Fibroblast of mammary gland (primary cell): Measurements from ENCODE around the gene MYB.
A peak's percentile ranks its signal among the peaks of the same experiment; 100 is the strongest.
"Not testable (repeated sequence)": the region's sequence is repeated elsewhere in the genome, so short reads cannot be mapped to it uniquely, and the experiment has no call there.

Experiments
- DNase-seq: peaks from one replicate; pipeline ENCODE4 v3.0.0-alpha.2; 2010; ENCODE audit warnings: low read depth
- H3K4me3 ChIP-seq: 2 replicates; pipeline ENCODE4 v1.5.1; 2011; ENCODE audit warnings: low read depth, mild to moderate bottlenecking, low read length, moderate library complexity; ENCODE audit not compliant: control insufficient read depth
- CTCF ChIP-seq: conservative IDR thresholded peaks from 2 replicates; pipeline ENCODE4 v1.5.1; 2011; ENCODE audit warnings: low read depth, low read length, inconsistent platforms; ENCODE audit not compliant: control insufficient read depth, insufficient read depth

The MYB gene

GRCh38 chr6:135180542-135181332 is at the start of gene MYB:
Gene MYB (plus strand): TSS chr6:135181308. CDS start chr6:135181514, 206 bp downstream.
- H3K4me3 ChIP-seq, result peak within 1 kb of the TSS; percentile 56
- DNase-seq, result peak; percentile 29
- no peak for TF ChIP-seq CTCF

- H3K4me3 ChIP-seq, result no peak overlapping the region
- no peak for DNase-seq
- TF ChIP-seq CTCF, result no peak
These were observed 48.3 kb upstream of the MYB start for GRCh38 chr6:135132776-135133175.

- no peak for TF ChIP-seq CTCF
- H3K4me3 ChIP-seq, result no peak overlapping the region
- no peak for DNase-seq
These were observed 45.3 kb upstream of the MYB start for GRCh38 chr6:135135835-135136234.

GRCh38 chr6:135137826-135138225 is 43.3 kb upstream of the MYB start:
- TF ChIP-seq CTCF, result no peak
- no peak overlapping the region for H3K4me3 ChIP-seq
- DNase-seq, result no peak

DNA sequence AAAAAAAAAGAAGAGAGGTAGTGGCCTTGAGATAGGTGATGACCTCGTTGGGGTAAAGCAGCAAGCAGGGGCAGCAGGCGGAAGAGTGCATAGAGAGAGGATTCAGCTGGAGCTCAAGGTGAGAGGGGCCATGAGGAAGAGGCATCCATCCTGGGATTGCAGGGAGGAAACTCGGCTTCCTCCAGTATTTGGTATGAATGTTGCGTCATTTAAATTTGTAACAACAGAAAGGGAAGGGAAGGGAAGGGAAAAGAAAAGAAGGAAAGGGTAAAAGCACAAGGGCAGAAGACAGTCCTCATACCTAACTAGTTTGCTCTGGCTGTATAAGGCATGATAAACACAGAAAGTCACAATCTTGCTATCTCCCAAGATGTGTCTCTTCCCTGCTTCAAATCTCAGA is 39.9 kb upstream of the MYB start:
- no peak overlapping the region for H3K4me3 ChIP-seq
- TF ChIP-seq CTCF, result no peak
- no peak for DNase-seq

- DNase-seq, result no peak
- no peak for TF ChIP-seq CTCF
- H3K4me3 ChIP-seq, result no peak overlapping the region
These were observed 39.4 kb upstream of the MYB start for GRCh38 chr6:135141728-135142127.

- not testable (repeated sequence) for H3K4me3 ChIP-seq, DNase-seq
These were observed 38.9 kb upstream of the MYB start for GRCh38 chr6:135142232-135142631.
